Measurements from ENCODE around the gene COASY.
A peak's percentile ranks its signal among the peaks of the same experiment; 100 is the strongest.
"Not testable (repeated sequence)": the region's sequence is repeated elsewhere in the genome, so short reads cannot be mapped to it uniquely, and the experiment has no call there.

The COASY gene

DNA sequence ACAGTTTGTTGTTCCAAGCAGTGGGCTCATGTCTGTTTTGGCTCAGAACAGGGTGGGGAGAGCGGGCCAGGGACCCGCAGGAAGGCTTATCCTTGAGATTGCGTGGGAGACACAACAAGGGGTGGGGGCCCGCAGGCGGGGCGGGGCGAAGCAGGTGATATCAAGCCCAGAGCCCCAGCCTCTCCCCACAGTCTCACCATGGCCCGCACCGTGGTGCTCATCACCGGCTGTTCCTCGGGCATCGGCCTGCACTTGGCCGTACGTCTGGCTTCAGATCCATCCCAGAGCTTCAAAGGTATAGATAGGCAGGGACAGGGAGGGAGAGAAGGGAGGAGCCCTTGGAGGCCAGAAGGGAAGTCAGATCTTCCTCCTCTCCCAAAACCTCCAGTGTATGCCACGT lies 9.2 kb upstream of the COASY start, which contains the start of gene HSD17B1:
HSD17B1 (plus strand) TSS at position 188 of the 400 bp plus-strand sequence; CDS start at position 199, 11 bp downstream.
- not testable (repeated sequence) for DNase-seq (ENCODE audit: low read depth in 4 of 4, low spot score in 1 of 4)

DNA sequence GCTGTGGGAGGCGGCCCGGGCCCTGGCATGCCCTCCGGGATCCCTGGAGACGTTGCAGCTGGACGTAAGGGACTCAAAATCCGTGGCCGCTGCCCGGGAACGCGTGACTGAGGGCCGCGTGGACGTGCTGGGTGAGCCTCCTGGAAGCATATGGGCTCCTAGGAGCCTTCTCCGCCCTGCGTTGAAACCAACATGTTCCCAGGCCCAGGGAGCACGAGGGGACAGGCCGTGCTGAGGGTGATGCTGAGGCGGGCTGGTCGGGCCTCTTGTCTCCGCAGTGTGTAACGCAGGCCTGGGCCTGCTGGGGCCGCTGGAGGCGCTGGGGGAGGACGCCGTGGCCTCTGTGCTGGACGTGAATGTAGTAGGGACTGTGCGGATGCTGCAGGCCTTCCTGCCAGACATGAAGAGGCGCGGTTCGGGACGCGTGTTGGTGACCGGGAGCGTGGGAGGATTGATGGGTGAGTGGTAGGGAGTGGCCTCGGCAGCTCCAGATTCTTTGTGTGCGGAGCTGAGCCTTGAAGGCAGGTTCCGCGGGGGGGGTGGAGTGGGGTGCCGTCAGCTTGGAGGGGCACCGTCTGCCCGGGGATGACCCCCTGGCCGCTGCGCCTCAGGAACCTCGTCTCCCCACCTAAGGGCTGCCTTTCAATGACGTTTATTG lies 8.7 kb upstream of the COASY start:
- DNase-seq (ENCODE audit: low read depth in 4 of 4, low spot score in 1 of 4), result no peak

DNA sequence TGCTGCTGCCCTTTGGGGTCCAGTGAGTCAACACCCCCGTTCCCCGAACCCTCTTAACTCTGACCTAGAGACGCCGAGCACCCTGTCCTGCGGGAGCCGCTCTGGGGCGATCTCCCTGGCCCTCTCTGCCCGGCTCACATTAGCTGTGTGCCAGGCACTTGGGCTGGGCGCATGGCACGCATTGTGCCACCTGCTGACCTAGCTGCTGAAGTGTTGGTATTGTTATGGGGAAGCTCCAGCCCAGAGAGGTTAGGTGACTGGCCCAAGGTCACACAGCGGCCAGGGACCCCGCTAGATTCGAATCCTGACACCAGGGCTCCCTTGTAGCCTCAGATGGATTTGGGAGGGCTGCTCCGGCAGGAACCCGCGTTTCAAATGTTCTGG lies 8.1 kb upstream of the COASY start:
- DNase-seq (ENCODE audit: low read depth in 4 of 4, low spot score in 1 of 4), result no peak

DNA sequence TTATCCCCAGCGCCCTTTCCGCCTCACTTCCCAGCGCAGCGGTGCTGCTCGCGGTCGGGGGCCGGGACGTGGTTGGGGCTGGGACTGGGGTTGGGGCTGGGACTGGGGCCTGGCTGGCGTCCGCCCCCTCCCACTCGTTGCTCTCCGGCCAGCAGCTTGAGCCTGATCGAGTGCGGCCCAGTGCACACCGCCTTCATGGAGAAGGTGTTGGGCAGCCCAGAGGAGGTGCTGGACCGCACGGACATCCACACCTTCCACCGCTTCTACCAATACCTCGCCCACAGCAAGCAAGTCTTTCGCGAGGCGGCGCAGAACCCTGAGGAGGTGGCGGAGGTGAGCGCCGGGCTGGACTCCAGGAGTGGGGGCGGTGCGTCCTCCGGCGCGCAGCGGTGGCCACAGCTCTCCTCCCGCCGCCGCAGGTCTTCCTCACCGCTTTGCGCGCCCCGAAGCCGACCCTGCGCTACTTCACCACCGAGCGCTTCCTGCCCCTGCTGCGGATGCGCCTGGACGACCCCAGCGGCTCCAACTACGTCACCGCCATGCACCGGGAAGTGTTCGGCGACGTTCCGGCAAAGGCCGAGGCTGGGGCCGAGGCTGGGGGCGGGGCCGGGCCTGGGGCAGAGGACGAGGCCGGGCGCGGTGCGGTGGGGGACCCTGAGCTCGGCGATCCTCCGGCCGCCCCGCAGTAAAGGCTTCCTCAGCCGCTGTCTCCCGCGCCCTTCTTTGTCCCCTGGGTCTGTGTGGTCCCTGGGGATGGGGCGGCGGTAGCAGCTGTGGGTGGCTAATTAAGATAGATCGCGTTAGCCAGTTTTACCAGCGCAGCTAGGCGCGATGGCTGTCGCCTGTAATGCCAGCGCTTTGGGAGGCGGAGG lies 7.5 kb upstream of the COASY start:
- peak in 2 of 4 experiments; percentile 63 to 78 for DNase-seq (ENCODE audit: low read depth in 4 of 4, low spot score in 1 of 4)

DNA sequence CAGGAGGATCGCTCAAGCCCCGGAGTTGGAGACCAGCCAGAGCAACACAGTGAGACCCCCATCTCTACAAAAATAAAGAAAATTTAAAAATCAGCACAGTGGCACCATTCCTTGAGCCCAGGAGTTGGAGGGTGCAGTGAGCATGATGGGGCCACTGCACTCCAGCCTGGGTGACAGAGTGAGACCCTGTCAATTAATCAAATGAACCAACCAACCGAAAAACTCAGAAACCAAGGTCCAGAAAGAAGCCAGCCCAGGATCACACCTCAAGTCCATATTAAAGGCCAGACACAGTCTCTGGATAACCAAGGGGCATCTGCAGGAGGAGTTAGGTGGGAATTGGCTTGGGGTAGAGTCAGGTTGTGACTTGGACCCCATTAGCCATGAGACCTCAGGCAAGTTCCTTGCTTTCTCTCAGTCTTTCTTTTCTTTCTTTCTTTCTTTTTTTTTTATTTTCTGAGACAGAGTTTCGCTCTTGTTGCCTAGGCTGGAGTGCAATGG lies 6.8 kb upstream of the COASY start:
- no peak for DNase-seq (ENCODE audit: low read depth in 4 of 4, low spot score in 1 of 4)

DNA sequence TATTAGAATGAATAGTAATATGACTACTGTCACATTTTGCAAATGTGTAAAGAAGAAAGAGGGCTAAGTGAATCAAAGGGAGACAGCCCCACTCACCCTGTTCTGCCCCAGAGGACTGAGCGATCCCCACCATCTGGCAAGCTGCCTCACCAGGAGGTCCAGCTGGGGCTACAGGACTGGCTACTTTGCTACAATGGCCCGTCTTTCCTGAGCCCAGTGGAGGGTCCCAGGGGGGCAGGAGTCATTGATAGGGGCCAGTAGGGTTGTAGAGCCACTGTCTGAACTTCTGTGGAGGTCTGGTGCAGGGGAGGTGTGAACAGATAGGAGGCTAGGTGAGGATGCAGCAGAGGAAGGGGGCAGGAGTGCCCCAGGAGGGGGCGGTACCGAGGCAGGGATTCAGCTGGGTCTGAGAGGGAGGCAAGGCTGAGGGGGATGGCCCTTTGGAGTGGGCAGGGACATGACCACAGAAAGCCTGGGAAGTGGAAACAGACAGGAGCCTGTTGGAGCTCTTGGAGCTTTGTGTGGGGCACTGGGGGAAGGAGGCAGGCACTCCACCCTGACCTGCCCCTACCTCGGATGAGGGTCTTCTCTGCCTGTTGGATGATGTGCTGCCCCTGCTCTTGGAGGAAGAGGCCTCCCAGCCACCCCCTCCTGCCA lies 5.9 kb upstream of the COASY start:
- DNase-seq (ENCODE audit: low read depth in 4 of 4, low spot score in 1 of 4), result not testable (repeated sequence)

DNA sequence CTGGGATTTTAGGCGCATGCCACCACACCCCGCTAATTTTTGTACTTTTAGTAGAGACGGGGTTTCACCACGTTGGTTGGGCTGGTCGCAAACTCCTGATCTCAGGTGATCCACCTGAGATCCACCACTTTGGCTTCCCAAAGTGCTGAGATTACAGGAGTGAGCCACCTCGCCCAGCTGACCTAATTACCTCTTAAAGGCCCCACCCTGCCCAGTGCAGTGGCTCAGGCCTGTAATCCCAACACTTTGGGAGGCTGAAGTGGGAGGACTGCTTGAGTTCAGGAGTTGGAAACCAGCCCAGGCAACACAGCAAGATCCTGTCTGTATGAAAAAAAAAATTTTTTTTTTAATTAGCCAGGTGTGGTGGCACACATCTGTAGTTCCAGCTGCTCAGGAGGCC lies 2.9 kb upstream of the COASY start:
- DNase-seq (ENCODE audit: low read depth in 4 of 4, low spot score in 1 of 4), result no peak

DNA sequence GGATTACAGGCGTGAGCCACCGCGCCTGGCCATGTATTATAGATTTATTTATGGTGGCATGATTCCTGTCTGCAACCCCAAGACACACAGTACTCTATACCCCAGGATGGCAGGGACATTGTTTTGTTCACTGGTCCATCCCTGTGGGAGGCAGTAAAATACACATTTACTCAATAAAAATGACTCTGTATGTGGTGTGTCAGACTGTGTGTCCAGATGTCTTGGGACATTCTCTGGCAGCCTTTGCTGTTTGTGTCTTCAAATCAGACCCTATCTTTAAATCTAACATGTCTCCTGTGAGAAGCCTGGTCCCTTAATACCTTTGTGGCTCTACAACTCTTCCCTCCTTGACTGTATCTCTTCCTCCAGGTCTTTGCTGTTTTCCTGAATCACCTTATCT lies 1.7 kb upstream of the COASY start:
- DNase-seq (ENCODE audit: low read depth in 4 of 4, low spot score in 1 of 4), result no peak

DNA sequence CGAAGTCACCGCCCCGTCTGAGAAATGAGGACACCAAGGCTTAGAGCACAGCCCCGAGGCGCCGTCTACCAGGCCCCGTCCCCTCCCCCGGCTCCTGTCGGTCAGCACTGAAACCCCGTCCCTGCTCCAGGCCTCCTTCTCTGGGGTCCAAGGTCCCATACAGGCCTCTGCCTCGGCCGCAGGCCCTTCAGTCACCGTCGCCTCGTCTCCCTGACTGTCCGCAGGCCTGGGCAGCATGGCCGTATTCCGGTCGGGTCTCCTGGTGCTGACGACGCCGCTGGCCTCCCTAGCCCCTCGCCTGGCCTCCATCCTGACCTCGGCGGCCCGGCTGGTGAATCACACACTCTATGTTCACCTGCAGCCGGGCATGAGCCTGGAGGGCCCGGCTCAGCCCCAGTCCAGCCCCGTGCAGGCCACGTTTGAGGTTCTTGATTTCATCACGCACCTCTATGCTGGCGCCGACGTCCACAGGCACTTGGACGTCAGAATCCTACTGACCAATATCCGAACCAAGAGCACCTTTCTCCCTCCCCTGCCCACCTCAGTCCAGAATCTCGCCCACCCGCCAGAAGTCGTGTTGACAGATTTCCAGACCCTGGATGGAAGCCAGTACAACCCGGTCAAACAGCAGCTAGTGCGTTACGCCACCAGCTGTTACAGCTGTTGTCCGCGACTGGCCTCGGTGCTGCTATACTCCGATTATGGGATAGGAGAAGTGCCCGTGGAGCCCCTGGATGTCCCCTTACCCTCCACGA lies 617 bp downstream of the COASY start:
- no peak for DNase-seq (ENCODE audit: low read depth in 4 of 4, low spot score in 1 of 4)

DNA sequence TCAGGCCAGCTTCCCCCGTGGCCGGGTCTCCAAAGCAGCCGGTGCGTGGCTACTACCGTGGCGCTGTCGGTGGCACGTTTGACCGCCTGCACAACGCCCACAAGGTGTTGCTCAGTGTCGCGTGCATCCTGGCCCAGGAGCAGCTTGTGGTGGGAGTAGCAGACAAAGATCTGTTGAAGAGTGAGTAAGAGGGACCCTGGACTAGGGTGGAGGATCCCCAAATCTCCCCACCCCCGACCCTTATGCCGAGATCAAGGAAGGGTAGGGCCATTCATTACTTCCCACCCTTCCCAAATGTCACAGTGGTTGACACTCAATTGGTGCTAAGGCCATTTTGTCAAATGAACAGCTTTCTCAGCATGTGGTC lies 1.2 kb downstream of the COASY start:
- no peak for DNase-seq (ENCODE audit: low read depth in 4 of 4, low spot score in 1 of 4)

DNA sequence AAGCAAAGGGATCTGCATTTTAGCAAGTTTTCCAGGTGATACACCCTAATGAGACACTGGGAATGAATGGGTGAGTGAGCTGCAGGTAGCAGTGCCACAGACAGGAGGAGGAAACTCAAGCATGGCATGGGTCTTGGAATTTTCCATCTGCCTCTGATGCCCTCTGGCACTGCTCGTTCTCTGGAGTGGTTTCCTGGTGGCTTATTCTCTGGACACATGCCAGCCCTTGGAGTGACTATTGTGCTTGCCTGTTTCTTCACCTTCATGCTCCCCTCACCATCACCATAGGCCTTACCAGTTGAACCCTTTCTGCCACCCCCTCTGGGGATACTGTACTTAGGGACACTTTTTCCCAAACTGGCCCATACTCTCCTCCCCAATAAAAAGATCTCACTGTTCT lies 1.6 kb downstream of the COASY start:
- no peak for DNase-seq (ENCODE audit: low read depth in 4 of 4, low spot score in 1 of 4)

DNA sequence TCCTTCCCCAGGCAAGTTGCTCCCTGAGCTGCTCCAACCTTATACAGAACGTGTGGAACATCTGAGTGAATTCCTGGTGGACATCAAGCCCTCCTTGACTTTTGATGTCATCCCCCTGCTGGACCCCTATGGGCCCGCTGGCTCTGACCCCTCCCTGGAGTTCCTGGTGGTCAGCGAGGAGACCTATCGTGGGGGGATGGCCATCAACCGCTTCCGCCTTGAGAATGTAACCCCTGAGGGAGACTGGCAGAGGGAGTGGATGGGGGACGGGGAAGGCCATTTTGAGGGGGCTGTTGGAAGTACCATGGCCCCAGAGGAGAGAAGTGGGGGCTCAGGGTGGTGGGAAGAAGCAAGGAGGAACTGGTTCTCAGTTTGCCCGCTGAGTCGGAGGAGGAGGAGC lies 2.0 kb downstream of the COASY start:
- no peak for DNase-seq (ENCODE audit: low read depth in 4 of 4, low spot score in 1 of 4)

DNA sequence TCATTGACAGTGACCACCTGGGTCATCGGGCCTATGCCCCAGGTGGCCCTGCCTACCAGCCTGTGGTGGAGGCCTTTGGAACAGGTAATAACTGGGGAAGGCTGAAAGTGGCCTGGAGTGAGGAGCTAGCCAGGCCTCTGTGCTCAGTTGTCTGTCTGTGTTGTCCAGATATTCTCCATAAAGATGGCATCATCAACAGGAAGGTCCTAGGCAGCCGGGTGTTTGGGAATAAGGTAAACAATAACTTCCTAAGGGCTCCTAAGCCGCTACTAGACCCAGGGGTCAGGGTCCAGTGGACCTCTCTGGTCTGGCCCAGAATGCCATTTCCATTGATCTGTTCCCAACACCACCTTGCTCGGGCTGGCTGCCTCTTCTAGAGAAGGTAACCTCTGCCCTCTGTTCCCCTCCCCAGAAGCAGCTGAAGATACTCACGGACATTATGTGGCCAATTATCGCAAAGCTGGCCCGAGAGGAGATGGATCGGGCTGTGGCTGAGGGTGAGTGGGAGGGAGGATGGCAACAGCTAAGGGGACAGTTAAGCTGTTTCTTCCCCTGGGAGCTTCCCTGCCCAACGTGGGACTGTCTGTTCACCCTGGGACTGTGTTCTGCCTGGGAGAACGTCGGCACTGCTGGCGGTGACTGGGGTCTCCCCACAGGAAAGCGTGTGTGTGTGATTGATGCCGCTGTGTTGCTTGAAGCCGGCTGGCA lies 3.0 kb downstream of the COASY start:
- DNase-seq (ENCODE audit: low read depth in 4 of 4, low spot score in 1 of 4), result no peak

DNA sequence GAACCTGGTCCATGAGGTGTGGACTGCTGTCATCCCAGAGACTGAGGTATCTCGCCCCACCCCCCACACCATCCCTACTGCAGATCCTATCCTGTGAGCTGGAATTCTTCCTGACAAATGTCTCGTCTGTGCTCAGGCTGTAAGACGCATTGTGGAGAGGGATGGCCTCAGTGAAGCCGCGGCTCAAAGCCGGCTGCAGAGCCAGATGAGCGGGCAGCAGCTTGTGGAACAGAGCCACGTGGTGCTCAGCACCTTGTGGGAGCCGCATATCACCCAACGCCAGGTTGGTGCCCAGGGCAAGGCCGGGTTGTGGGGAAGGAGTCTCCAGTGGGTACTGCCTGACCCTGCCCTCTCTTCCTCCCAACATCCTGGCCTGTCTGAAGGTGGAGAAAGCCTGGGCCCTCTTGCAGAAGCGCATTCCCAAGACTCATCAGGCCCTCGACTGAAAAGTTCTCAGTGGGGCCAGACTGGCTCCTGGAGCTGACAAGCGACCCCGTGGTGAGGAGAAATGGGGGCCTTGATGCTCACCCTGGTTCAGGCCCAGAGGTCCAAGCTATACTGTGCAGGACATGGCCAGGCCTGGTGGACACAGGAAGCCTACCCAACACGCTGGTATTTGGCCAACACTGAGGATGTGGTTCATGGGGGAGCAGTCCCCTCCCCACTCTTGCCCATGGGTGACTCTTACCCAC lies 3.7 kb downstream of the COASY start:
- DNase-seq (ENCODE audit: low read depth in 4 of 4, low spot score in 1 of 4), result no peak

DNA sequence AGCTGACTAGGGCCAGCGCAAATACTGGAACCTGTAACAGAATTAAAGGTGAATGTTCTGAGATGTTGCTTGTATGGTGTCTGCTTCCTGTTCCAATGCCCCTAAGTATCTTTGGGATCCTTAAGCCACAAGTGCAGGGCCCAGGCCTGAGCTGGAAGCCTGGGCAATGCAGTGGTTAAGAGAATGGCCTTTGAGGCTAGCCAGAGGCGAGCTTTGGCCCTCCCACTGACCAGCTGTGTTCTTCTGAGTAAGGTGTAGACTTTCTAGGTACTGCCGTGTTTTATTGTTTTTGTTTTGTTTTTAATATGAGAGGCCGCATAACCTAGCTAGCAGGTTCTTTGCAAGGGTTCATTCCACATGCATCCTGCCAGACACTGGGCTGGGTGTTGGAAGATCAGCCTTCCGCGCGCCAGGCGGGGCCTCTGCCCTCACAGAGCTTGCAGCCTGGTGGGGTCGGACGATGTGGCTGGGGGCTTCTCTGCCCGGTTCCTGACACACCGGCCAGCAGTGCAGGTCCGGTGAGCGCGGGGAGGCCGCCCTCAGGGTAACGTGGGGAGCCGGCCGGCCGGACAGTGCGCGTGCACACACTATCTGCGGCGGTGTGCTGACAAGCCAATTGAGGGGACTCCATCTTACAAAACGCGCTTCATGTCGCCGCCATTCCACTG lies 4.4 kb downstream of the COASY start:
- DNase-seq (ENCODE audit: low read depth in 4 of 4, low spot score in 1 of 4), result no peak

DNA sequence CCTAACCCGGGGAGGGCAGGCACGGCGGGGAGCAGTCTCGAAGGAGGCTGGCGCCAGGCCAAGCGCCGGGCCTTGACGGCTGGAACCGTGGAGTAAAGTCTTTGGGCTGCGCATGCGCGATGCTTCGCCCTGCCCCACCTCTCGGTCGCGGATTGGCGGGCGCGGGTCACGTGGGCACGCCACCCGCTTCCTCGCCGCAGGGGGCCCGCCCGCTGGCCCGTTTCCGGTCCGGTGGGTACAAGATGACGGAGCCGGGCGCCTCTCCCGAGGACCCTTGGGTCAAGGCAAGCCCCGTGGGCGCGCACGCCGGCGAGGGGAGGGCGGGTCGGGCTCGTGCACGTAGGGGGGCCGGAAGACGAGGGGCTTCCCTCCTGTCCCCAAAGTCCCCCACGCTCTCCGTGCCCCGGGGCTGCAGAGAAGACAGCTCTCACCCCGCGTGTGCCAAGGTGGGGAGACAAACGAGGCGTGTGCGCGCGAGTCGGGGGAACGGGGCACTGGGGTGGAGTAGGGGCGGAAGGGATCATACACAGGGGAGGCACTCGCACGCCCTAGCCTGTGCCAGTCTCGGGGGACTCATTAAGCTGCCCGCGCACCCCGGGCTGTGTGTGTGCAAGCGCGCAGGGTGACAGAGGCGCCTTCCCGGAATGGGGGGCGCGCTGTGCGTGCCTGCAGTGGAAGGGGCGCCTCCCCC lies 5.1 kb downstream of the COASY start, which contains the start of gene MLX:
MLX (plus strand) TSS at position 218 of the 691 bp plus-strand sequence; CDS start at position 243, 25 bp downstream.
- peak; percentile 82 to 87 (median 84) for DNase-seq (ENCODE audit: low read depth in 4 of 4, low spot score in 1 of 4)

DNA sequence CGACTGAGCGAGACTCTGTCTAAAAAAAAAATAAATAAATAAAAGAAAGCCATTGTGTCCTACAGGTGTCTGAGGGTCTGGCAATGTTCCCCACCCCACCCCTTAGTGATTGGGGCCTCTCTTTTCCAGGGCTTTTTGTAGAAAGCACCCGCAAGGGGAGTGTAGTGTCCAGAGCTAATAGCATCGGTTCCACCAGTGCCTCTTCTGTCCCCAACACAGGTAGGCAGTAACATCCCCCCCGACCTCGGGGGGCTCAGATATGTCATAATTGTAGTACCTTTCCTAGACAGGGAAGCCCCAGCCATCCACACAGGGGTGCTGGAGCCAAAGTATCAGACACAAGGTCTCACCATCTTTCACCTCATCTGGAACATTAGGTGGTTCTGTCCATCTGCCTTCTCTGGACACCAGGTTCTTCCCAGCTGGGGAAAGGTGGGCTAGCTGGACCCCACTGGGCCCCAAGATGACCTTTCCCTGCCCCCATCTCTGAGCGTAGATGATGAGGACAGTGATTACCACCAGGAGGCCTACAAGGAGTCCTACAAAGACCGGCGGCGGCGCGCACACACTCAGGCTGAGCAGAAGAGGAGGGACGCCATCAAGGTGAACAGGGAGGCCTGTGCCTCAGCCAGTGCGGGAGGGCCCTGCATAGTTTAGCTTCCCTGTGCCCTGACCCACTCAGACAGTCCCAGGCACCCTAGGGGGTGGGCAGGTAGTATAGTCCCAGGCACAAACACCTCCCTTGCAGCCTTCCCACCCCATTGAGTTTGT lies 6.6 kb downstream of the COASY start:
- no peak for DNase-seq (ENCODE audit: low read depth in 4 of 4, low spot score in 1 of 4)
